HEK293 (cell line): ENCODE data around the gene TIAM2.

Experiments
- CTCF ChIA-PET: fragments of 350-600 bp; formaldehyde crosslinking; extraction: SDS; loops from one replicate; lab custom pipeline; 2021; ENCODE audit warnings: antibody characterized with exemption; lab: Yijun Ruan, JAX
- POLR2A ChIA-PET: fragments of 300-600 bp; formaldehyde crosslinking; extraction: SDS; loops from one replicate; lab custom pipeline; 2020; ENCODE audit warnings: antibody characterized with exemption, inconsistent platforms; lab: Yijun Ruan, JAX
- H3K27ac ChIP-seq: fragments of 200-500 bp; sonication (Bioruptor generic); 2 replicates; pipeline ENCODE4 v1.5.1; 2014; ENCODE audit warnings: low read depth, low read length, control low read depth, inconsistent platforms; ENCODE audit errors: extremely low read depth
- H3K36me3 ChIP-seq, 2 experiments: fragments of 200-500 bp in 1 of 2; sonication (Bioruptor generic) in 1 of 2; 1 replicate in 1 of 2; 2 replicates in 1 of 2; pipeline ENCODE4 v1.5.1; 2014 to 2017; ENCODE audit warnings: inconsistent platforms in 2 of 2, low read length in 2 of 2; ENCODE audit not compliant: control insufficient read depth in 2 of 2, insufficient read depth in 1 of 2
- H3K4me1 ChIP-seq: fragments of 200-500 bp; sonication (Bioruptor generic); 2 replicates; pipeline ENCODE4 v1.5.1; 2014; ENCODE audit warnings: mild to moderate bottlenecking, low read length, inconsistent platforms; ENCODE audit not compliant: control insufficient read depth, insufficient read depth
- H3K4me3 ChIP-seq: 2 replicates; pipeline ENCODE4 v1.5.1; 2011; ENCODE audit warnings: low read depth, mild to moderate bottlenecking, control low read depth, low read length, moderate library complexity
- H3K9me3 ChIP-seq: fragments of 200-500 bp; sonication (Bioruptor generic); 2 replicates; pipeline ENCODE4 v1.5.1; 2014; ENCODE audit warnings: low read depth, low read length, inconsistent platforms; ENCODE audit not compliant: control insufficient read depth, insufficient read depth
- GLIS2 ChIP-seq: fragments of 450-650 bp; formaldehyde crosslinking; IDR thresholded peaks from 2 replicates; pipeline ENCODE4 v1.5.1; 2016; ENCODE audit warnings: missing biosample characterization, missing genetic modification characterization
- HOXC10 ChIP-seq: sonication (generic); formaldehyde crosslinking; IDR thresholded peaks from 2 replicates; pipeline ENCODE4 v1.8.1; 2023; ENCODE audit warnings: mild to moderate bottlenecking, missing genetic modification reagents
- MEIS1 ChIP-seq: sonication (generic); formaldehyde crosslinking; IDR thresholded peaks from 2 replicates; pipeline ENCODE4 v1.8.1; 2022; ENCODE audit warnings: missing genetic modification reagents, mild to moderate bottlenecking, borderline replicate concordance
- MYNN ChIP-seq: fragments of 450-650 bp; formaldehyde crosslinking; IDR thresholded peaks from 2 replicates; pipeline ENCODE4 v1.5.1; 2016; ENCODE audit warnings: missing biosample characterization, missing genetic modification characterization, borderline replicate concordance
- SALL2 ChIP-seq: fragments of 450-650 bp; formaldehyde crosslinking; IDR thresholded peaks from 2 replicates; pipeline ENCODE4 v1.5.0; 2017; ENCODE audit warnings: missing biosample characterization, mild to moderate bottlenecking, missing genetic modification characterization, borderline replicate concordance
- SETDB1 ChIP-seq: IDR thresholded peaks from one replicate; pipeline ENCODE4 v1.6.1; 2017; ENCODE audit warnings: mild to moderate bottlenecking, low read length, moderate library complexity, mixed read lengths; ENCODE audit not compliant: insufficient read length
- ZBTB48 ChIP-seq: fragments of 450-650 bp; formaldehyde crosslinking; IDR thresholded peaks from 2 replicates; pipeline ENCODE4 v1.5.1; 2016; ENCODE audit warnings: missing biosample characterization, missing genetic modification characterization
- ZIC2 ChIP-seq: fragments of 450-650 bp; formaldehyde crosslinking; IDR thresholded peaks from 2 replicates; pipeline ENCODE4 v1.5.1; 2016; ENCODE audit warnings: missing biosample characterization, missing genetic modification characterization
- ZNF155 ChIP-seq: fragments of 450-650 bp; formaldehyde crosslinking; IDR thresholded peaks from 2 replicates; pipeline ENCODE4 v1.5.1; 2016; ENCODE audit warnings: missing biosample characterization, missing genetic modification characterization
- ZNF175 ChIP-seq: fragments of 450-650 bp; formaldehyde crosslinking; IDR thresholded peaks from 2 replicates; pipeline ENCODE4 v1.5.1; 2016; ENCODE audit warnings: missing biosample characterization, missing genetic modification characterization
- ZNF184 ChIP-seq: fragments of 450-650 bp; IDR thresholded peaks from 2 replicates; pipeline ENCODE4 v1.5.1; 2018; ENCODE audit warnings: missing biosample characterization, mild to moderate bottlenecking, missing genetic modification characterization
- ZNF248 ChIP-seq: fragments of 450-650 bp; formaldehyde crosslinking; IDR thresholded peaks from 2 replicates; pipeline ENCODE4 v1.5.1; 2017; ENCODE audit warnings: missing biosample characterization, missing genetic modification characterization
- ZNF366 ChIP-seq: fragments of 450-650 bp; formaldehyde crosslinking; conservative IDR thresholded peaks from 2 replicates; pipeline ENCODE4 v1.5.1; 2016; ENCODE audit warnings: missing biosample characterization, missing genetic modification characterization
- ZNF514 ChIP-seq: fragments of 450-650 bp; formaldehyde crosslinking; IDR thresholded peaks from 2 replicates; pipeline ENCODE4 v1.5.1; 2016; ENCODE audit warnings: missing biosample characterization, missing genetic modification characterization
- ZNF596 ChIP-seq: fragments of 450-650 bp; IDR thresholded peaks from 2 replicates; pipeline ENCODE4 v1.5.0; 2018; ENCODE audit warnings: missing biosample characterization, mild to moderate bottlenecking, missing genetic modification characterization, moderate library complexity
- ZNF660 ChIP-seq: fragments of 450-650 bp; IDR thresholded peaks from 2 replicates; pipeline ENCODE4 v1.5.1; 2018; ENCODE audit warnings: missing biosample characterization, mild to moderate bottlenecking, missing genetic modification characterization
- ZNF785 ChIP-seq: fragments of 450-650 bp; formaldehyde crosslinking; IDR thresholded peaks from 2 replicates; pipeline ENCODE4 v1.5.1; 2016; ENCODE audit warnings: missing biosample characterization, missing genetic modification characterization
- TF ChIP-seq, protein P1 (sequence below): fragments of 450-650 bp; formaldehyde crosslinking; IDR thresholded peaks from 2 replicates; pipeline ENCODE4 v1.5.1; 2017; ENCODE audit warnings: missing biosample characterization, missing genetic modification characterization
- TF ChIP-seq, protein P2 (sequence below): fragments of 450-650 bp; formaldehyde crosslinking; IDR thresholded peaks from 2 replicates; pipeline ENCODE4 v1.5.1; 2016; ENCODE audit warnings: missing biosample characterization, missing genetic modification characterization, borderline replicate concordance
- TF ChIP-seq, protein P3 (sequence below): fragments of 450-650 bp; formaldehyde crosslinking; IDR thresholded peaks from 2 replicates; pipeline ENCODE4 v1.5.1; 2016; ENCODE audit warnings: missing biosample characterization, missing genetic modification characterization

TIAM2 gene

DNA sequence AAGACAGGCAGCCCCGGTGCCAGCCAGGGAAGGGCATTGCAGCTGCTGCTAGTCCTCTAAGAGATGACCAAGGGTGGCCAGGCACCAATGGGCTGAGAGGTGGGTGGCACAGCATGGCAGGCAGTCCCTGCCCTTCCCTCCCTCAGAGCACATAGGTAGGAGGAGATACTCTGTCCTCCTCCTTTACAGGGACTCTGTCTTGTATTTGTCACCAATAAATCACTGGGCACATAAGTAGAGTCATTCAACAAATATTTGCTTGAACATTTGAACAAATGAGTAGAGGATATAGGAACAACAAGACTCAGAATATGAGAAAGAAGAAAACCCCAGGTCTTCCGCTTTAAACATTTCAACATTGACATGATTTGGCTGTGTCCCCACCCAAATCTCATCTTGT, 199.3 kb downstream of the TIAM2 start:
- TF ChIP-seq SALL2 (tag by site-specific recombination) (no peak), ZNF596 (tag by site-specific recombination) (no peak), MEIS1 (no peak), HOXC10 (CRISPR knock-in tag) (no peak), ZNF248 (tag by site-specific recombination) (no peak), ZNF184 (no peak), ZNF660 (tag by site-specific recombination) (no peak), ZNF366 (tag by site-specific recombination) (no peak), ZNF155 (tag by site-specific recombination) (no peak), SETDB1 (no peak)
- TF ChIP-seq, protein P1, sequence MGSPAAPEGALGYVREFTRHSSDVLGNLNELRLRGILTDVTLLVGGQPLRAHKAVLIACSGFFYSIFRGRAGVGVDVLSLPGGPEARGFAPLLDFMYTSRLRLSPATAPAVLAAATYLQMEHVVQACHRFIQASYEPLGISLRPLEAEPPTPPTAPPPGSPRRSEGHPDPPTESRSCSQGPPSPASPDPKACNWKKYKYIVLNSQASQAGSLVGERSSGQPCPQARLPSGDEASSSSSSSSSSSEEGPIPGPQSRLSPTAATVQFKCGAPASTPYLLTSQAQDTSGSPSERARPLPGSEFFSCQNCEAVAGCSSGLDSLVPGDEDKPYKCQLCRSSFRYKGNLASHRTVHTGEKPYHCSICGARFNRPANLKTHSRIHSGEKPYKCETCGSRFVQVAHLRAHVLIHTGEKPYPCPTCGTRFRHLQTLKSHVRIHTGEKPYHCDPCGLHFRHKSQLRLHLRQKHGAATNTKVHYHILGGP (tag by site-specific recombination) = no peak
- TF ChIP-seq, protein P2, sequence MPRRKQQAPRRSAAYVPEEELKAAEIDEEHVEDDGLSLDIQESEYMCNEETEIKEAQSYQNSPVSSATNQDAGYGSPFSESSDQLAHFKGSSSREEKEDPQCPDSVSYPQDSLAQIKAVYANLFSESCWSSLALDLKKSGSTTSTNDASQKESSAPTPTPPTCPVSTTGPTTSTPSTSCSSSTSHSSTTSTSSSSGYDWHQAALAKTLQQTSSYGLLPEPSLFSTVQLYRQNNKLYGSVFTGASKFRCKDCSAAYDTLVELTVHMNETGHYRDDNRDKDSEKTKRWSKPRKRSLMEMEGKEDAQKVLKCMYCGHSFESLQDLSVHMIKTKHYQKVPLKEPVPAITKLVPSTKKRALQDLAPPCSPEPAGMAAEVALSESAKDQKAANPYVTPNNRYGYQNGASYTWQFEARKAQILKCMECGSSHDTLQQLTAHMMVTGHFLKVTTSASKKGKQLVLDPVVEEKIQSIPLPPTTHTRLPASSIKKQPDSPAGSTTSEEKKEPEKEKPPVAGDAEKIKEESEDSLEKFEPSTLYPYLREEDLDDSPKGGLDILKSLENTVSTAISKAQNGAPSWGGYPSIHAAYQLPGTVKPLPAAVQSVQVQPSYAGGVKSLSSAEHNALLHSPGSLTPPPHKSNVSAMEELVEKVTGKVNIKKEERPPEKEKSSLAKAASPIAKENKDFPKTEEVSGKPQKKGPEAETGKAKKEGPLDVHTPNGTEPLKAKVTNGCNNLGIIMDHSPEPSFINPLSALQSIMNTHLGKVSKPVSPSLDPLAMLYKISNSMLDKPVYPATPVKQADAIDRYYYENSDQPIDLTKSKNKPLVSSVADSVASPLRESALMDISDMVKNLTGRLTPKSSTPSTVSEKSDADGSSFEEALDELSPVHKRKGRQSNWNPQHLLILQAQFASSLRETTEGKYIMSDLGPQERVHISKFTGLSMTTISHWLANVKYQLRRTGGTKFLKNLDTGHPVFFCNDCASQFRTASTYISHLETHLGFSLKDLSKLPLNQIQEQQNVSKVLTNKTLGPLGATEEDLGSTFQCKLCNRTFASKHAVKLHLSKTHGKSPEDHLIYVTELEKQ (tag by site-specific recombination) = no peak
- no peak overlapping the region for H3K4me3 ChIP-seq
- H3K27ac ChIP-seq = no peak overlapping the region
- H3K4me1 ChIP-seq = no peaks in the 10 kb centered on the region
- H3K36me3 ChIP-seq = no peaks in the 10 kb centered on the region
- no peaks in the 10 kb centered on the region for H3K9me3 ChIP-seq
- POLR2A ChIA-PET = no interaction called here
- CTCF ChIA-PET = interaction anchor here (1.5 kb wide), 1 partner anchor 266 kb away, joined by 3 read pairs; no protein-coding TSS in a partner anchor

DNA sequence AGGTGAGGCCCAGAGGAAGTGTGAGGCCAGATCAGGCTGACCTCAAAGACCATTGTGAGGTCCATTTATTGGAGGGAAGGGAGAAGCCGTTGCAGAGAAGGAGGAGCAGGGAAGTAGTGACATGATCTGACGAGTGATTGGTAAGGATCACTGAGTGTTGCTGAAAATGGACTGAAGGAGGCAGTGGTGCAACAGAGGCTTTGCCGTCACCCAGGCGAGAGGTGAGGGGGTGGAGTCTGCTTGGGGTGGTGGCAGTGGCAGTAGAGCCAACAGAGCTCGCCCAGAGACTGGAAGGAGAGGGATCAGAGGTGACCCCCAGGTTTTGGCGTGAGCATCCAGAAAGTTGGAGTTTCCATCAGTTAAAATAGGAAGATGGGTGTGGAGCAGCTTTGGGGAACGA, 200.8 kb downstream of the TIAM2 start:
- no peaks in the 10 kb centered on the region for H3K36me3 ChIP-seq
- ChIA-PET POLR2A (no interaction called here), CTCF (no interaction called here)
- H3K4me1 ChIP-seq = no peaks in the 10 kb centered on the region
- no peak overlapping the region for H3K27ac ChIP-seq
- no peaks in the 10 kb centered on the region for H3K9me3 ChIP-seq
- no peak overlapping the region for H3K4me3 ChIP-seq
- TF ChIP-seq ZNF175 = no peak
- TF ChIP-seq, protein P3, sequence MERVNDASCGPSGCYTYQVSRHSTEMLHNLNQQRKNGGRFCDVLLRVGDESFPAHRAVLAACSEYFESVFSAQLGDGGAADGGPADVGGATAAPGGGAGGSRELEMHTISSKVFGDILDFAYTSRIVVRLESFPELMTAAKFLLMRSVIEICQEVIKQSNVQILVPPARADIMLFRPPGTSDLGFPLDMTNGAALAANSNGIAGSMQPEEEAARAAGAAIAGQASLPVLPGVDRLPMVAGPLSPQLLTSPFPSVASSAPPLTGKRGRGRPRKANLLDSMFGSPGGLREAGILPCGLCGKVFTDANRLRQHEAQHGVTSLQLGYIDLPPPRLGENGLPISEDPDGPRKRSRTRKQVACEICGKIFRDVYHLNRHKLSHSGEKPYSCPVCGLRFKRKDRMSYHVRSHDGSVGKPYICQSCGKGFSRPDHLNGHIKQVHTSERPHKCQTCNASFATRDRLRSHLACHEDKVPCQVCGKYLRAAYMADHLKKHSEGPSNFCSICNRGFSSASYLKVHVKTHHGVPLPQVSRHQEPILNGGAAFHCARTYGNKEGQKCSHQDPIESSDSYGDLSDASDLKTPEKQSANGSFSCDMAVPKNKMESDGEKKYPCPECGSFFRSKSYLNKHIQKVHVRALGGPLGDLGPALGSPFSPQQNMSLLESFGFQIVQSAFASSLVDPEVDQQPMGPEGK (tag by site-specific recombination) = no peak
- no peak for TF ChIP-seq ZNF785 (tag by site-specific recombination)

DNA sequence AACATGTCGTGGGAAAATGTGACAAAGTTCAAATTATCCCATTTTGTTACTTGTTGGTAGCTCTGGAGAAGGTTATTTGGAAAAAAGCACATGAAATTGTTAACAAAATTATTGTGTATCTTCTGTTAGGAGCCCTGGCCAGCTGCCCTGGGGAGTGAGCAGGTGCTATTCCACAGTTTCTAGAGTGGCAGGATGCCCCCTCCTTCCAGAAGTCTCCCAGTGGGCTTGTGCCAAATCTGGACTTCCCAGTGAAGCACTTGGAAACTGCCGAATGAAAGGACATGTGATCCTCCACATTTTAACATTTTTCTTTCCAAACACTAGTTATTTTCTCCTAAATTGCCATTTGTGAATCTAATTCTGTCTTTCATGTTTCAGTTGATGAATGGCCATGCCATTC, 201.8 kb downstream of the TIAM2 start:
- TF ChIP-seq ZBTB48 (tag by site-specific recombination) (no peak), GLIS2 (tag by site-specific recombination) (no peak), ZIC2 (tag by site-specific recombination) (no peak), ZNF514 (no peak), MYNN (tag by site-specific recombination) (no peak)
- no peaks in the 10 kb centered on the region for H3K36me3 ChIP-seq
- no peaks in the 10 kb centered on the region for H3K9me3 ChIP-seq
- CTCF ChIA-PET = interaction anchor here (0.5 kb wide), 1 partner anchor 19 kb away, joined by 3 read pairs; no protein-coding TSS in a partner anchor
- no peak overlapping the region for H3K4me3 ChIP-seq
- POLR2A ChIA-PET = no interaction called here
- H3K4me1 ChIP-seq = peaks cover 7% of the 10 kb centered on the region
- no peak overlapping the region for H3K27ac ChIP-seq
